Mammary epithelial cell (primary cell): ENCODE measurements around the gene GLTPD2.

ENCODE experiments used
- CTCF ChIP-seq, 2 donors: IDR thresholded peaks in 1 of 2; conservative IDR thresholded peaks in 1 of 2; 2 replicates each; pipeline ENCODE4 v1.5.1; 2011 to 2012; ENCODE audit warnings: inconsistent platforms in 2 of 2, low read length in 2 of 2, mild to moderate bottlenecking in 2 of 2, control low read depth in 1 of 2, low read depth in 1 of 2; ENCODE audit not compliant: insufficient read depth in 1 of 2; ENCODE audit errors: extremely low read depth in 1 of 2
- EZH2 ChIP-seq: IDR thresholded peaks from 2 replicates; pipeline ENCODE4 v1.6.1; 2012; ENCODE audit warnings: low read length, inconsistent platforms, borderline replicate concordance

GRCh38 chr17:4747847-4748246 is 40.9 kb upstream of the GLTPD2 start:
- TF ChIP-seq CTCF (conservative IDR thresholded peaks at IDR 0.05 in 1 of 2, IDR thresholded peaks at IDR 0.05 in 1 of 2; ENCODE audit: extremely low read depth in 1 of 2, insufficient read depth in 1 of 2, low read depth in 1 of 2, low read length in 2 of 2), result no peak
- TF ChIP-seq EZH2, result no peak
